IMR-90 (cell line): ENCODE measurements around the gene MECP2. TPM values are rescaled to one million over a fixed set of nuclear protein-coding genes. Genes with fewer than 3 reads are reported as not detected.

Source experiments
- ATAC-seq: fragments of 200-7000 bp; cut with Tn5 transposase; 2 replicates; pipeline ENCODE4 v1.9.1; 2020; ENCODE audit warnings: low read depth, mild to moderate bottlenecking, moderate library complexity
- BruUV-seq: library from RNA; stranded (reverse); fragments of 400-500 nt; replicated peaks from 2 replicates; lab custom pipeline; 2021; lab: Mats Ljungman, UMichigan
- CTCF ChIA-PET: fragments of 300-600 bp; formaldehyde crosslinking; extraction: SDS; loops from one replicate; lab custom pipeline; 2021; ENCODE audit warnings: antibody characterized with exemption; lab: Yijun Ruan, JAX
- POLR2A ChIA-PET: fragments of 300-600 bp; sonication (Branson Sonifier 250); formaldehyde crosslinking; loops from one replicate; lab custom pipeline; 2022; ENCODE audit warnings: antibody characterized with exemption; ENCODE audit not compliant: unreplicated experiment; lab: Charles Lee
- DNase-seq: peaks from one replicate; pipeline ENCODE4 v3.0.0; 2013
- H2AFZ ChIP-seq: replicated peaks from 2 replicates; pipeline ENCODE3; 2013; ENCODE audit warnings: low read length, mild to moderate bottlenecking; ENCODE audit not compliant: poor library complexity
- H2AK5ac ChIP-seq: 2 replicates; pipeline ENCODE4 v1.6.1; 2013; ENCODE audit warnings: low read depth, low read length, inconsistent platforms
- H2AK9ac ChIP-seq: replicated peaks from 2 replicates; pipeline ENCODE3; 2013; ENCODE audit warnings: mild to moderate bottlenecking, low read depth, low read length, moderate library complexity; ENCODE audit not compliant: poor library complexity
- H2BK120ac ChIP-seq: 2 replicates; pipeline ENCODE4 v1.6.1; 2013; ENCODE audit warnings: low read depth, low read length, inconsistent platforms
- H2BK15ac ChIP-seq: 3 replicates; pipeline ENCODE4 v1.6.1; 2013; ENCODE audit warnings: low read depth, low read length, inconsistent platforms
- H2BK20ac ChIP-seq: 2 replicates; pipeline ENCODE4 v1.6.1; 2013; ENCODE audit warnings: low read depth, mild to moderate bottlenecking, inconsistent platforms, low read length, moderate library complexity
- H2BK5ac ChIP-seq: 2 replicates; pipeline ENCODE4 v1.6.1; 2013; ENCODE audit warnings: mild to moderate bottlenecking, low read depth, low read length, inconsistent platforms; ENCODE audit not compliant: poor library complexity, severe bottlenecking
- H3K14ac ChIP-seq: replicated peaks from 2 replicates; pipeline ENCODE4 v1.6.1; 2013; ENCODE audit warnings: low read depth, low read length, inconsistent platforms
- H3K18ac ChIP-seq: 2 replicates; pipeline ENCODE4 v1.6.1; 2013; ENCODE audit warnings: low read depth, low read length, control low read depth
- H3K23ac ChIP-seq: 2 replicates; pipeline ENCODE4 v1.6.1; 2013; ENCODE audit warnings: low read depth, low read length, inconsistent platforms
- H3K27ac ChIP-seq: 2 replicates; pipeline ENCODE4 v1.5.1; 2013; ENCODE audit warnings: mild to moderate bottlenecking, control low read depth, low read length; ENCODE audit not compliant: insufficient read depth
- H3K27me3 ChIP-seq: 2 replicates; pipeline ENCODE4 v1.6.1; 2013; ENCODE audit warnings: low read length; ENCODE audit not compliant: control insufficient read depth, insufficient read depth
- H3K36me3 ChIP-seq: 2 replicates; pipeline ENCODE4 v1.6.1; 2013; ENCODE audit warnings: low read length, mixed read lengths; ENCODE audit not compliant: control insufficient read depth, insufficient read depth
- H3K4ac ChIP-seq: 2 replicates; pipeline ENCODE4 v1.6.1; 2013; ENCODE audit warnings: low read depth, low read length, inconsistent platforms
- H3K4me1 ChIP-seq: 2 replicates; pipeline ENCODE4 v1.6.1; 2013; ENCODE audit warnings: low read length, mixed read lengths; ENCODE audit not compliant: control insufficient read depth, insufficient read depth
- H3K4me2 ChIP-seq: 2 replicates; pipeline ENCODE4 v1.6.1; 2013; ENCODE audit warnings: low read depth, mild to moderate bottlenecking, control low read depth, low read length, moderate library complexity
- H3K4me3 ChIP-seq: 2 replicates; pipeline ENCODE4 v1.5.1; 2013; ENCODE audit warnings: low read depth, mild to moderate bottlenecking, control low read depth, low read length, moderate library complexity; ENCODE audit not compliant: insufficient read depth
- H3K56ac ChIP-seq: 2 replicates; pipeline ENCODE4 v1.6.1; 2013; ENCODE audit warnings: low read length, inconsistent platforms; ENCODE audit not compliant: insufficient read depth; ENCODE audit errors: extremely low read depth
- H3K79me1 ChIP-seq, 2 experiments: 2 replicates each; pipeline ENCODE4 v1.6.1; 2013; ENCODE audit warnings: low read length in 2 of 2, inconsistent platforms in 1 of 2, low read depth in 1 of 2
- H3K9ac ChIP-seq: 2 replicates; pipeline ENCODE4 v1.6.1; 2013; ENCODE audit warnings: low read depth, low read length, control low read depth
- H3K9me1 ChIP-seq: 2 replicates; pipeline ENCODE4 v1.6.1; 2013; ENCODE audit warnings: low read length, inconsistent platforms; ENCODE audit not compliant: insufficient read depth
- H3K9me3 ChIP-seq: 2 replicates; pipeline ENCODE4 v1.6.1; 2013; ENCODE audit warnings: low read length; ENCODE audit not compliant: control insufficient read depth, insufficient read depth
- H4K20me1 ChIP-seq: 2 replicates; pipeline ENCODE4 v1.6.1; 2013; ENCODE audit warnings: low read length, inconsistent platforms; ENCODE audit not compliant: insufficient read depth
- H4K5ac ChIP-seq: 2 replicates; pipeline ENCODE4 v1.6.1; 2013; ENCODE audit warnings: mild to moderate bottlenecking, low read depth, low read length, control low read depth
- H4K8ac ChIP-seq, 2 experiments: 2 replicates each; pipeline ENCODE4 v1.6.1; 2013; ENCODE audit warnings: low read depth in 2 of 2, low read length in 2 of 2, control low read depth in 1 of 2, inconsistent platforms in 1 of 2
- H4K91ac ChIP-seq: 2 replicates; pipeline ENCODE4 v1.6.1; 2013; ENCODE audit warnings: low read depth, low read length, inconsistent platforms; ENCODE audit not compliant: insufficient read depth
- CTCF ChIP-seq: conservative IDR thresholded peaks from 2 replicates; pipeline ENCODE4 v1.5.1; 2012; ENCODE audit warnings: mild to moderate bottlenecking, low read depth, low read length, improper control_type of control experiment
- FOS ChIP-seq: fragments of 150-350 bp; IDR thresholded peaks from 2 replicates; pipeline ENCODE4 v1.6.1; 2016; ENCODE audit warnings: low read depth, low read length
- MAFK ChIP-seq: IDR thresholded peaks from 2 replicates; pipeline ENCODE4 v1.6.1; 2012; ENCODE audit warnings: low read depth, low read length, improper control_type of control experiment
- MAZ ChIP-seq: IDR thresholded peaks from 2 replicates; pipeline ENCODE4 v1.6.1; 2012; ENCODE audit warnings: low read depth, mild to moderate bottlenecking, low read length, improper control_type of control experiment, moderate library complexity, borderline replicate concordance
- MXI1 ChIP-seq: IDR thresholded peaks from 2 replicates; pipeline ENCODE4 v1.6.1; 2012; ENCODE audit warnings: low read depth, mild to moderate bottlenecking, low read length, moderate library complexity, borderline replicate concordance
- POLR2A ChIP-seq: IDR thresholded peaks from 2 replicates; pipeline ENCODE4 v1.6.1; 2012; ENCODE audit warnings: mild to moderate bottlenecking, low read depth, low read length
- RAD21 ChIP-seq: IDR thresholded peaks from 2 replicates; pipeline ENCODE4 v1.6.1; 2012; ENCODE audit warnings: low read length, improper control_type of control experiment
- RCOR1 ChIP-seq: IDR thresholded peaks from 2 replicates; pipeline ENCODE4 v1.6.1; 2012; ENCODE audit warnings: mild to moderate bottlenecking, low read length, improper control_type of control experiment; ENCODE audit not compliant: insufficient replicate concordance
- RFX5 ChIP-seq: IDR thresholded peaks from 2 replicates; pipeline ENCODE4 v1.8.0; 2012; ENCODE audit warnings: low read depth, mild to moderate bottlenecking, low read length, moderate library complexity
- SMC3 ChIP-seq: fragments of 150-350 bp; IDR thresholded peaks from 2 replicates; pipeline ENCODE4 v1.6.1; 2016; ENCODE audit warnings: low read depth, mild to moderate bottlenecking, antibody characterized with exemption, low read length, moderate library complexity
- WGBS, 2 experiments: methylation state at CpG; one replicate each; pipeline versions ENCODE4 v1.1.5 to v1.1.7; 2013; ENCODE audit warnings: missing lambda C conversion rate in 2 of 2; ENCODE audit not compliant: insufficient read length in 1 of 2; ENCODE audit errors: extremely low coverage in 2 of 2; 5-methylcytosine and 5-hydroxymethylcytosine counted together
- dilution Hi-C: fragments of 300-500 bp; cut with HindIII; formaldehyde crosslinking; loops from one replicate; pipeline ENCODE4 v1.14.3; 2018; ENCODE audit warnings: low sequenced_read_pairs; ENCODE audit not compliant: unreplicated experiment
- in situ Hi-C: fragments of 300-500 bp; cut with MboI; formaldehyde crosslinking; loops from 3 replicates; pipeline ENCODE4 v1.14.3; 2019; ENCODE audit warnings: low sequenced_read_pairs, inconsistent platforms, mixed read lengths
- intact Hi-C: fragments of 100-400 bp; cut with micrococcal nuclease; formaldehyde crosslinking; loops from 2 replicates; pipeline ENCODE4 v1.10.0; 2022
- polyA plus RNA-seq, 3 experiments: library from polyadenylated mRNA; depleted of rRNA; stranded (reverse); fragments of >200 nt; gene quantifications; 2 replicates each; pipeline ENCODE4 v1.2.3, GENCODE V29; 2012; ENCODE audit warnings: low replicate concordance in 1 of 3
- total RNA-seq: library from RNA; depleted of rRNA; stranded (reverse); fragments of >200 nt; gene quantifications from 2 replicates; pipeline ENCODE4 v1.2.3, GENCODE V29; 2012

MECP2 gene
- total and polyA plus RNA-seq, 2 of the 4 experiments (the other 2 are of a cell fraction), result 8.4 to 10.1 TPM

GRCh38 chrX:154029439-154029838, 68.1 kb downstream of the MECP2 start:
- DNase-seq (no peak), ATAC-seq (no peak)
- no peak overlapping the region for H2BK15ac ChIP-seq
- H4K20me1 ChIP-seq, result peaks cover 21% of the 10 kb centered on the region
- H3K23ac ChIP-seq, result no peak overlapping the region
- no peak overlapping the region for H4K91ac ChIP-seq
- no peaks in the 10 kb centered on the region for H3K9me3 ChIP-seq
- no peak overlapping the region for H3K4ac ChIP-seq
- no peak overlapping the region for H2BK5ac ChIP-seq
- H2BK120ac ChIP-seq, result no peak overlapping the region
- in situ Hi-C loops, result no loop called here
- no peak overlapping the region for H2AFZ ChIP-seq
- no peak overlapping the region for H3K27ac ChIP-seq
- H3K79me1 ChIP-seq, result peaks cover 18 to 22% of the 10 kb centered on the region in 2 experiments; a peak in 3 of 4 replicates
- H2BK20ac ChIP-seq, result no peak overlapping the region
- H3K4me2 ChIP-seq, result no peak overlapping the region
- intact Hi-C loops, result no loop called here
- ChIA-PET CTCF (no interaction called here), POLR2A (interaction anchor here (0.6 kb wide), 1 partner anchor 10 kb away, joined by 3 read pairs; the partner anchor contains the start of gene IRAK1)
- peaks cover 8% of the 10 kb centered on the region; the same call in 1 of the 2 replicates for H3K9me1 ChIP-seq
- 64% methylated on average over 2 of the region's 8 CpGs; no CpG with 5 or more reads in 1 of the 2 experiments for WGBS, 2 experiments
- H4K5ac ChIP-seq, result no peak overlapping the region
- dilution Hi-C loops, result no loop called here
- no peak overlapping the region for H2AK5ac ChIP-seq
- no peak overlapping the region for H3K9ac ChIP-seq
- H3K14ac ChIP-seq, result no peak overlapping the region
- H2AK9ac ChIP-seq, result no peak overlapping the region
- H3K36me3 ChIP-seq, result peaks cover 18% of the 10 kb centered on the region
- no peaks in the 10 kb centered on the region; the same call in 1 of the 2 replicates for H3K27me3 ChIP-seq
- no peak overlapping the region for H3K4me3 ChIP-seq
- no peak overlapping the region for H3K56ac ChIP-seq
- no peak overlapping the region for H3K18ac ChIP-seq
- no peak overlapping the region for H4K8ac ChIP-seq
- no peak for TF ChIP-seq RFX5
- TF ChIP-seq RCOR1, result no peak
- TF ChIP-seq MXI1, result no peak
- TF ChIP-seq CTCF, result no peak
- TF ChIP-seq FOS, result no peak
- no peak for TF ChIP-seq POLR2A
- TF ChIP-seq MAFK, result no peak
- no peak for TF ChIP-seq SMC3
- no peak for TF ChIP-seq RAD21
- TF ChIP-seq MAZ, result no peak
- no peaks in the 10 kb centered on the region for H3K4me1 ChIP-seq
- no TSS peak for BruUV-seq
